KMS-11 (cell line): ENCODE data around the gene RUBCNL.

Experiments
- H2AFZ ChIP-seq: fragments of 200-600 bp; sonication (generic); 2 replicates; pipeline ENCODE4 v1.6.1; 2016; ENCODE audit warnings: antibody characterized with exemption, mixed run types, low read depth
- H3K27ac ChIP-seq: fragments of 200-600 bp; sonication (generic); 2 replicates; pipeline ENCODE4 v1.6.1; 2016; ENCODE audit warnings: mild to moderate bottlenecking, mixed run types
- H3K27me3 ChIP-seq: fragments of 200-600 bp; sonication (generic); 2 replicates; pipeline ENCODE4 v1.6.1; 2017; ENCODE audit warnings: mild to moderate bottlenecking, low read depth, mixed run types, moderate library complexity; ENCODE audit not compliant: insufficient read depth
- H3K36me3 ChIP-seq: fragments of 200-600 bp; sonication (generic); 2 replicates; pipeline ENCODE4 v1.6.1; 2017; ENCODE audit warnings: mild to moderate bottlenecking, mixed run types; ENCODE audit not compliant: insufficient read depth
- H3K4me1 ChIP-seq: fragments of 200-600 bp; sonication (generic); 2 replicates; pipeline ENCODE4 v1.6.1; 2016; ENCODE audit warnings: mild to moderate bottlenecking, low read depth, mixed run types; ENCODE audit not compliant: poor library complexity, severe bottlenecking
- H3K4me2 ChIP-seq: fragments of 200-600 bp; sonication (generic); 2 replicates; pipeline ENCODE4 v1.7.0; 2016; ENCODE audit warnings: mild to moderate bottlenecking, mixed run types
- H3K4me3 ChIP-seq: fragments of 200-600 bp; sonication (generic); IDR thresholded peaks from 2 replicates; pipeline ENCODE4 v1.6.1; 2017; ENCODE audit warnings: low read depth, low read length, mixed read lengths; ENCODE audit not compliant: insufficient read depth
- H3K79me2 ChIP-seq: fragments of 200-600 bp; sonication (generic); 2 replicates; pipeline ENCODE4 v1.6.1; 2016; ENCODE audit warnings: low read depth, mixed run types; ENCODE audit not compliant: insufficient read depth
- H3K9ac ChIP-seq: fragments of 200-600 bp; sonication (generic); 2 replicates; pipeline ENCODE4 v1.6.1; 2016; ENCODE audit warnings: mild to moderate bottlenecking, mixed run types
- H4K20me1 ChIP-seq: fragments of 200-600 bp; sonication (generic); 2 replicates; pipeline ENCODE4 v1.6.1; 2016; ENCODE audit warnings: mild to moderate bottlenecking, mixed run types; ENCODE audit not compliant: insufficient read depth
- CTCF ChIP-seq: fragments of 200-600 bp; sonication (generic); conservative IDR thresholded peaks from 2 replicates; pipeline ENCODE4 v1.6.1; 2017; ENCODE audit warnings: low read depth, mild to moderate bottlenecking, antibody characterized with exemption, low read length, moderate library complexity, mixed read lengths

Gene RUBCNL

GRCh38 chr13:46332772-46333171 is 54.3 kb downstream of the RUBCNL start:
- Histone ChIP-seq H3K4me2 (no peak overlapping the region), H3K36me3 (no peaks in the 10 kb centered on the region), H3K4me3 (no peak overlapping the region), H3K79me2 (no peaks in the 10 kb centered on the region), H3K4me1 (no peaks in the 10 kb centered on the region), H3K27ac (no peak overlapping the region), H2AFZ (no peak overlapping the region), H3K27me3 (no peaks in the 10 kb centered on the region), H4K20me1 (no peaks in the 10 kb centered on the region), H3K9ac (no peak overlapping the region)
- no peak for TF ChIP-seq CTCF

DNA sequence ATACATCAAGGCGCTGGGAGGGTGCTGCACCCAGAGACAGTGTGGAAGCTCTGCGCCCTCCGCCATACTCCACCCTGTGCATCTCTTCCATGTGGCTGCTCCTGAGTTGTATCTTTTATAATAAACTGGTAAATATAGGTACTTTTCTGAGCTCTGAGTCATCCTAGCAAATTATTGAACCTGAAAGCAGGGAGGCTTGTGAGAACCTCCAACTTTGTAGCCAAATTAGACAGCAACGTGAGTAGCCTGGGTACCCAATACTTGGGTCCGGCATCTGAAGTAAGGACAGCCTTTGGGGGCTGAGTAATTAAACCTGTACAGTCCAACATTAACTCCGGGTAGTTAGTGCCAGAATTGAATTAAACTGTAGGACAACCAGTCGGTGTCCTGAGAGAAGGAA is 57.4 kb downstream of the RUBCNL start:
- no peaks in the 10 kb centered on the region for H3K4me1 ChIP-seq
- H3K9ac ChIP-seq: no peak overlapping the region
- no peak for TF ChIP-seq CTCF
- no peak overlapping the region for H3K27ac ChIP-seq
- H3K4me2 ChIP-seq: no peak overlapping the region
- no peaks in the 10 kb centered on the region for H3K36me3 ChIP-seq
- no peak overlapping the region for H2AFZ ChIP-seq
- H3K27me3 ChIP-seq: no peaks in the 10 kb centered on the region
- no peaks in the 10 kb centered on the region for H4K20me1 ChIP-seq
- no peaks in the 10 kb centered on the region for H3K79me2 ChIP-seq
- H3K4me3 ChIP-seq: no peak overlapping the region

DNA sequence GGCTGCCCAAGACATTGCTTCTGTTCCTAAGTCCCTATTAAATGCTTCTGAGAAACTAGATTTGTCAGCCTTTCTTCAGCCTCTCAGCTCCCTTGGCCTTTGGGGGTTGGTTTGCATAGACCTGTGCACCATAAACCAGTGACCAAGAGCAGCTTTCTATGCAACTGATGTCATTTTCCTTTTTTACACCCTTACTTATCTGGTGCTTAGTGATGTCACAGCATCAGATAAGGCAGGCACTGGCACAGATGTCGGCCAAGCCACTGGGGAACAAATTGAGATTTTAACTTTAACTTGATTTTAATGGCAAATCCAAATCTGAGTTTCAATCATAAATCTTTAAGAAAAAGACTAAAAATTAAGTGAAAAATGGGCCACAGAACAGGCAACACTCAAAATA is 59.8 kb downstream of the RUBCNL start:
- H3K79me2 ChIP-seq: no peaks in the 10 kb centered on the region
- no peak for TF ChIP-seq CTCF

DNA sequence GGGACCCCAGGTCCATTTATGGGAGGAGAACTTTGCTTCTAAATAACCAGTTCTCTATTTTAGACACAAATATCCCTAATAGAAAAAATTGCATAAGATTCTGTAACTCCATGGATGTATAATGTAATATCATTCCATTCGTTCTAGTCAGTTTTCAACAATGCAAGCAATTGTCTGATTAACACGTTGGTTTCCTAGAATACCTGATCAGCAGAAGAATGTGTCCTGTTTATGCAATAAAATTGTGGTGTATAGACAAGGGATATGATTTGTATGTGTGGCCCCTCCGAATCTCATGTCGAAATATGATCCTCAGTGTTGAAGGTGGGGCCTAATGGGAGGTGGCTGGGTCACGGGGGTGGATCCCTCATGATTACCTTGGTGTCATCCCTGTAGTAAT is 62.1 kb downstream of the RUBCNL start:
- H3K36me3 ChIP-seq: no peaks in the 10 kb centered on the region
- no peak overlapping the region for H3K27ac ChIP-seq
- no peak overlapping the region for H2AFZ ChIP-seq
- no peak overlapping the region for H3K9ac ChIP-seq
- no peak for TF ChIP-seq CTCF
- no peak overlapping the region for H3K4me2 ChIP-seq
- H3K27me3 ChIP-seq: no peaks in the 10 kb centered on the region
- no peak overlapping the region for H3K4me3 ChIP-seq
- no peaks in the 10 kb centered on the region for H3K79me2 ChIP-seq
- peaks cover 4% of the 10 kb centered on the region for H3K4me1 ChIP-seq
- H4K20me1 ChIP-seq: no peaks in the 10 kb centered on the region

More for the DNA sequence above, 59.8 kb downstream of the RUBCNL start:
- no peaks in the 10 kb centered on the region for H3K4me1 ChIP-seq
- no peak overlapping the region for H3K27ac ChIP-seq
- H2AFZ ChIP-seq: no peak overlapping the region
- no peak overlapping the region for H3K4me2 ChIP-seq
- no peaks in the 10 kb centered on the region for H3K27me3 ChIP-seq
- H4K20me1 ChIP-seq: no peaks in the 10 kb centered on the region
- H3K4me3 ChIP-seq: no peak overlapping the region
- H3K9ac ChIP-seq: no peak overlapping the region
- H3K36me3 ChIP-seq: no peaks in the 10 kb centered on the region
